GM12875 (cell line): ENCODE results near the gene TMEM132E.

Experiments used
- H3K4me3 ChIP-seq: one replicate; pipeline ENCODE4 v1.5.1; 2011; ENCODE audit warnings: low read depth, low read length, control low read depth
- TF ChIP-seq, protein P1 (sequence below): IDR thresholded peaks from 2 replicates; pipeline ENCODE4 v1.5.1; 2011; ENCODE audit warnings: low read depth, mild to moderate bottlenecking, control low read depth, inconsistent platforms, low read length, moderate library complexity, borderline replicate concordance; ENCODE audit not compliant: insufficient read depth

TMEM132E gene

GRCh38 chr17:34588266-34588665 is 8.9 kb downstream of the TMEM132E start:
- H3K4me3 ChIP-seq, result no peak overlapping the region
- TF ChIP-seq, protein P1, sequence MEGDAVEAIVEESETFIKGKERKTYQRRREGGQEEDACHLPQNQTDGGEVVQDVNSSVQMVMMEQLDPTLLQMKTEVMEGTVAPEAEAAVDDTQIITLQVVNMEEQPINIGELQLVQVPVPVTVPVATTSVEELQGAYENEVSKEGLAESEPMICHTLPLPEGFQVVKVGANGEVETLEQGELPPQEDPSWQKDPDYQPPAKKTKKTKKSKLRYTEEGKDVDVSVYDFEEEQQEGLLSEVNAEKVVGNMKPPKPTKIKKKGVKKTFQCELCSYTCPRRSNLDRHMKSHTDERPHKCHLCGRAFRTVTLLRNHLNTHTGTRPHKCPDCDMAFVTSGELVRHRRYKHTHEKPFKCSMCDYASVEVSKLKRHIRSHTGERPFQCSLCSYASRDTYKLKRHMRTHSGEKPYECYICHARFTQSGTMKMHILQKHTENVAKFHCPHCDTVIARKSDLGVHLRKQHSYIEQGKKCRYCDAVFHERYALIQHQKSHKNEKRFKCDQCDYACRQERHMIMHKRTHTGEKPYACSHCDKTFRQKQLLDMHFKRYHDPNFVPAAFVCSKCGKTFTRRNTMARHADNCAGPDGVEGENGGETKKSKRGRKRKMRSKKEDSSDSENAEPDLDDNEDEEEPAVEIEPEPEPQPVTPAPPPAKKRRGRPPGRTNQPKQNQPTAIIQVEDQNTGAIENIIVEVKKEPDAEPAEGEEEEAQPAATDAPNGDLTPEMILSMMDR, result no peak

GRCh38 chr17:34589120-34589965 is 10.0 kb downstream of the TMEM132E start:
- H3K4me3 ChIP-seq, result no peak overlapping the region
- TF ChIP-seq, protein P1, result no peak

- no peak overlapping the region for H3K4me3 ChIP-seq
- TF ChIP-seq, protein P1, result no peak
Measured at GRCh38 chr17:34592002-34592401, 12.6 kb downstream of the TMEM132E start.

GRCh38 chr17:34596920-34597319 is 17.5 kb downstream of the TMEM132E start:
- TF ChIP-seq, protein P1, result no peak
- H3K4me3 ChIP-seq, result no peak overlapping the region

DNA sequence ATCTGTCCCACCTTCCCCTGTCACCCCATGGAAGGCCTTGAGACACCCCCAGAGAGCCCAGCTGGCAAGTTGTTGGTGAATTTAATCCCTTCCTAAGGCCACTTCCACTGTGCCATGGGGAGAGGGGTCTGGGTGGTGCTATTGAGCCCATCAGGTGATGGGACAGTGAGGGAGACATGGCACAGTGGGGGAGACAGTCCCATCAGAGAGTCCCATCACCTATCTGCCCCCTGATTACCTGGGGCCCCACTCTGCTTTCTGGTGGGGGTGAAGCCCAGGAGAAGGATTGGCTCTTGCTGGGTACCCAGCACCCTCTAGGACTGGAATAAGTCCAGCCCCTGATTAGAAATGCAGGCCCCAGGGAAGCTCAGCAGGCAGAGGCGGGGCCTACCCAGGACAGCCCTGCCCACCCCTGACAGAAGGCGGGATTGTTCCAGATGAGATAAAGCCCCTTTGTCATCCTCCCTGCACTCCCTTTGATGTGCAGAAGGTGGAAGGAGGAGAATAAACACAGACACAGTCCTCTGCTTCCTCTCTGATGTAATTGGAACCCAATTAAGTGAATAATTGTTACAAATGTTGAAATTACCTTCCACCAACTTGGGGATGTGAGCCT is 18.9 kb downstream of the TMEM132E start:
- no peak overlapping the region for H3K4me3 ChIP-seq
- TF ChIP-seq, protein P1, result no peak

DNA sequence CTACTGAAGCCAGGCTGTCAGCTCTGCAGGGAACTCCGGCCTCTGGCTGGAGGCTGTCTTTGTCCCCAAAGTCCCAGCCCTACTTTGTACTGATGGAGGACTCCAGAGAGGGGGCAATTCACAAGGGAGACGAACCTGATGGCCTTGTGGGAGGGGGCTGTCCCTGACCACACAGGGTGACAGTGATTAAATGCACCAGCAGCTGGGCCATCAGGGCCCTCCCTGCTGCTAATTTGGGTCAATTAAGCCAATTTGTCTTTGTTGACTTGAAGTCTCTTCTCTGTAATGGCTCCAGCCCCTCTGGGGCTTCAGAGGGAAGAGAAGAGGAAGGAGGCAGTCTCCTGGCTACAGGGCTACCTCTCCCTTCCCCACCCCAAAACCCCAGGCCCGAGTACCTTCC is 22.0 kb downstream of the TMEM132E start:
- no peak overlapping the region for H3K4me3 ChIP-seq
- TF ChIP-seq, protein P1, result no peak

DNA sequence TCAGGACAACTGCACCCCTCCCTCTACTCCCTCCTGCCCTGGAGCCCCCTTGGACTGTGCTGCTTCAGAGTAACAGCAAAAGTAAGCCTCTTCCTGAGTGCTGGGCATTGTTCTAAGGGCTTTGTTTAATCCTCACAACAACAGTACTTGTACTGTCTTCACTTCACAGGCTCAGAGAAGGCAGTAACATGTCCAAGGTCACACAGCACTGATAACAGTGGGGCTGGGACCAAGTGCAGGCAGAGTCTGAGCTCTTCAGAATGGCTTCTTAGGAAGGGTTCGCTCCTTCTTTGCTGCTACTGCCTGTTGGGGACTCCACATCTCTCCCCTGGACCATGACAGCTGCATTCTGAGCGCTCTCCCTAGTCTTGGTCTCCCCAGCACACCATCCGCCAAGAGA is 24.6 kb downstream of the TMEM132E start:
- no peak overlapping the region for H3K4me3 ChIP-seq
- TF ChIP-seq, protein P1, result no peak
